GM12878 (cell line): ENCODE results near the gene PDCD10. TPM values are rescaled to one million over a fixed set of nuclear protein-coding genes. Genes with fewer than 3 reads are reported as not detected.

Source experiments
- ATAC-seq: fragments of 200-7000 bp; cut with Tn5 transposase; 3 replicates; pipeline ENCODE4 v1.9.1; 2020; ENCODE audit warnings: mild to moderate bottlenecking, moderate library complexity
- BruUV-seq: library from RNA; stranded (reverse); fragments of 400-500 nt; replicated peaks from 2 replicates; lab custom pipeline; 2021; lab: Mats Ljungman, UMichigan
- CTCF ChIA-PET: fragments of 300-600 bp; sonication (Branson Sonifier 250); formaldehyde crosslinking; extraction: SDS; loops from one replicate; lab custom pipeline; 2021; ENCODE audit warnings: inconsistent platforms; lab: Yijun Ruan, JAX
- POLR2A ChIA-PET: fragments of 350-600 bp; formaldehyde crosslinking; extraction: SDS; loops from one replicate; lab custom pipeline; 2021; ENCODE audit warnings: inconsistent platforms; lab: Charles Lee
- RAD21 ChIA-PET: fragments of 300-600 bp; sonication (Branson Sonifier 250); formaldehyde crosslinking; loops from one replicate; lab custom pipeline; 2023; ENCODE audit warnings: antibody characterized with exemption; ENCODE audit not compliant: unreplicated experiment; lab: Charles Lee
- SMC1A ChIA-PET: fragments of 300-600 bp; sonication (Branson Sonifier 250); formaldehyde crosslinking; loops from one replicate; lab custom pipeline; 2023; ENCODE audit not compliant: unreplicated experiment, uncharacterized antibody; lab: Charles Lee
- DNase-seq: peaks from one replicate; pipeline ENCODE4 v3.0.0-alpha.2; 2011; ENCODE audit warnings: low read depth, low spot score
- FAIRE-seq: peaks from 3 replicates; lab custom pipeline; 2011; peaks lifted over from hg19 to GRCh38; lab: Jason Lieb, UNC
- H2AFZ ChIP-seq: 2 replicates; pipeline ENCODE4 v1.6.0; 2011; ENCODE audit warnings: low read depth, low read length, control low read depth; ENCODE audit not compliant: control insufficient read depth
- H3K27ac ChIP-seq: 2 replicates; pipeline ENCODE4 v1.5.1; 2011; ENCODE audit warnings: control low read depth; ENCODE audit not compliant: control insufficient read depth, insufficient read depth
- H3K27me3 ChIP-seq, 2 experiments: replicated peaks in 1 of 2; 2 replicates each; pipeline versions ENCODE4 v1.6.0 to v1.6.1; 2011; ENCODE audit warnings: low read length in 1 of 2; ENCODE audit not compliant: control insufficient read depth in 2 of 2, insufficient read depth in 2 of 2
- H3K36me3 ChIP-seq, 2 experiments: 2 replicates each; pipeline ENCODE4 v1.5.1; 2011; ENCODE audit warnings: low read length in 1 of 2; ENCODE audit not compliant: control insufficient read depth in 2 of 2, insufficient read depth in 2 of 2
- H3K4me1 ChIP-seq: 2 replicates; pipeline ENCODE4 v1.6.1; 2011; ENCODE audit warnings: mild to moderate bottlenecking, low read length, moderate library complexity, mixed read lengths; ENCODE audit not compliant: control insufficient read depth, insufficient read depth
- H3K4me2 ChIP-seq: 2 replicates; pipeline ENCODE4 v1.6.0; 2011; ENCODE audit warnings: control low read depth; ENCODE audit not compliant: control insufficient read depth, insufficient read depth
- H3K4me3 ChIP-seq: fragments of 200-600 bp; sonication (generic); 2 replicates; pipeline ENCODE4 v1.5.1; 2016
- H3K79me2 ChIP-seq: 2 replicates; pipeline ENCODE4 v1.6.0; 2011; ENCODE audit warnings: low read length; ENCODE audit not compliant: control insufficient read depth, insufficient read depth
- H3K9ac ChIP-seq: 2 replicates; pipeline ENCODE4 v1.8.0; 2011; ENCODE audit warnings: low read length, control low read depth, mixed read lengths; ENCODE audit not compliant: control insufficient read depth, insufficient read depth
- H3K9me3 ChIP-seq: replicated peaks from 3 replicates; pipeline ENCODE4 v1.5.1; 2011; ENCODE audit warnings: mild to moderate bottlenecking, low read length; ENCODE audit not compliant: control insufficient read depth, insufficient read depth
- H4K20me1 ChIP-seq: 2 replicates; pipeline ENCODE4 v1.6.0; 2011; ENCODE audit not compliant: control insufficient read depth, insufficient read depth
- BCLAF1 ChIP-seq: fragments of 450-650 bp; IDR thresholded peaks from 2 replicates; pipeline ENCODE4 v1.6.1; 2017; ENCODE audit warnings: antibody characterized with exemption, mild to moderate bottlenecking, moderate library complexity
- MYB ChIP-seq: fragments of 150-350 bp; IDR thresholded peaks from 2 replicates; pipeline ENCODE4 v1.6.1; 2014; ENCODE audit warnings: mild to moderate bottlenecking, low read depth, low read length, borderline replicate concordance
- ZNF687 ChIP-seq: fragments of 450-650 bp; IDR thresholded peaks from 2 replicates; pipeline ENCODE4 v1.6.1; 2017; ENCODE audit warnings: mild to moderate bottlenecking, moderate library complexity
- WGBS: methylation state at CpG from one replicate; pipeline ENCODE4 v1.1.6; 2016; ENCODE audit warnings: low lambda C conversion rate; ENCODE audit not compliant: insufficient replicate concordance, insufficient coverage; ENCODE audit errors: missing lambda C conversion rate; 5-methylcytosine and 5-hydroxymethylcytosine counted together
- in situ Hi-C: fragments of 300-500 bp; cut with MboI; formaldehyde crosslinking; loops from 9 replicates; pipeline ENCODE4 v1.14.3; 2018; ENCODE audit warnings: mixed read lengths
- intact Hi-C: fragments of 100-400 bp; cut with micrococcal nuclease; formaldehyde crosslinking; loops from one replicate; pipeline ENCODE4 v1.14.2; 2022; ENCODE audit not compliant: unreplicated experiment
- polyA plus RNA-seq, 11 experiments: library from polyadenylated mRNA; depleted of rRNA in 4 of 11; unstranded in 6 of 11; stranded (reverse) in 5 of 11; fragments of >200 nt; fragmentation: Nextera tagmentation in 4 of 11; fragmentation: Illumina TruSeq in 1 of 11; extraction: Ambion mirVana in 4 of 11; extraction: Trizol in 1 of 11; gene quantifications; 1 replicate in 1 of 11; 2 replicates in 10 of 11; pipeline versions ENCODE4 v1.2.1 to v1.2.3, GENCODE V29; 2011 to 2016; ENCODE audit warnings: inconsistent platforms in 2 of 11, missing spikeins in 2 of 11, low read depth in 1 of 11
- total RNA-seq, 4 experiments: library from RNA; depleted of rRNA in 3 of 4; stranded (reverse); fragments of >200 nt in 3 of 4; fragmentation: Illumina TruSeq in 1 of 4; extraction: Trizol in 1 of 4; gene quantifications; 2 replicates each; pipeline versions ENCODE4 v1.2.1 to v1.2.3, GENCODE V29; 2013 to 2021

Gene PDCD10
- total and polyA plus RNA-seq, 10 of the 15 experiments (the other 5 are each of a cell fraction or from before 2014, with no cell fraction given): 64.1 to 247 (median 125) TPM

GRCh38 chr3:167671878-167672427 lies 62.7 kb downstream of the PDCD10 start (continued):
- no peak for TF ChIP-seq ZNF687
- TF ChIP-seq, all 136 proteins: peak for 0

- Histone ChIP-seq H3K9ac (no peak overlapping the region), H4K20me1 (no peaks in the 10 kb centered on the region), H3K4me3 (no peak overlapping the region), H3K36me3 (peaks cover 0 to 5% of the 10 kb centered on the region in 2 experiments; a peak in 2 of 4 replicates), H3K4me1 (no peaks in the 10 kb centered on the region), H3K27ac (no peak overlapping the region), H2AFZ (no peak overlapping the region), H3K79me2 (no peaks in the 10 kb centered on the region), H3K27me3 (no peaks in the 10 kb centered on the region), H3K9me3 (no peaks in the 10 kb centered on the region), H3K4me2 (no peak overlapping the region)
- DNase-seq (no peak), FAIRE-seq (no peak), ATAC-seq (no peak)
- in situ Hi-C loops: no loop called here
- ChIA-PET RAD21 (no interaction called here), CTCF (interaction anchor here (2.1 to 2.6 kb wide), 2 partner anchors 15 to 71 kb away, joined by 7 to 18 read pairs; no protein-coding TSS in a partner anchor), SMC1A (interaction anchor here (1.1 to 1.4 kb wide), 3 partner anchors 14 to 67 kb away, joined by 3 to 4 read pairs (median 3); no protein-coding TSS in a partner anchor), POLR2A (no interaction called here)
- BruUV-seq: no TSS peak
- 95% methylated on average over 1 of the region's 1 CpG for WGBS
- intact Hi-C loops: no loop called here
- no peak for TF ChIP-seq MYB
- TF ChIP-seq BCLAF1: no peak
Observed at GRCh38 chr3:167669699-167670098, 65.0 kb downstream of the PDCD10 start.
